Measurements from ENCODE around the gene DYRK1B.

DNA sequence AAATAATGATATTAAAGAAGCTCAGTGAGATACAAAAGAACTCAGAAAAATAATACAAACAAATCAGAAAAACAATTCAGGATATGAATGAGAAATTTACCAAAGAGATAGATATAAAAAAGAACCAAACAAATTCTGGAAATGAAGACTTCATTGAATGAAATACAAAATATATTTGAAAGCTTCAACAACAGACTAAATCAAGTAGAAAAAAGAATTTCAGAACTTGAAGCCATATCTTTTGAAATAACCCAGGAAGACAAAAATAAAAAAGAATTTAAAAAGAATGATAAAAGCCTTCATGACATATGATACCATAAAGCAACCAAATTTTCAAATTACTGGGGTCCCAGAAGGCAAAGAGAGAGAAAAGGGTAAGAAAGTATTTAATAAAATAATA lies 45.7 kb downstream of the DYRK1B start:
- TF ChIP-seq CTCF (conservative IDR thresholded peaks at IDR 0.05; ENCODE audit: low read length) (no peak), EZH2phosphoT487 (IDR thresholded peaks at IDR 0.05; ENCODE audit: borderline replicate concordance, low read depth, low read length) (no peak)

All from OCI-LY7 (cell line).